ENCODE results near the gene NMNAT2.

The NMNAT2 gene

GRCh38 chr1:183200451-183200850 lies 217.7 kb downstream of the NMNAT2 start:
- H2AFZ ChIP-seq (ENCODE audit: low read depth, low read length), result no peak overlapping the region
- no peaks in the 10 kb centered on the region for H3K4me1 ChIP-seq (ENCODE audit: low read length)
- no peak overlapping the region for H3K4me2 ChIP-seq (ENCODE audit: low read length)
- no peak overlapping the region for H3K4me3 ChIP-seq (ENCODE audit: low read length)
- TF ChIP-seq EZH2phosphoT487 (IDR thresholded peaks at IDR 0.05; ENCODE audit: low read depth) (no peak), CTCF (IDR thresholded peaks at IDR 0.05; ENCODE audit: low read depth, low read length) (no peak)
- no peak overlapping the region for H3K27ac ChIP-seq (ENCODE audit: low read length)
- H3K9me3 ChIP-seq (ENCODE audit: insufficient read depth, low read length), result no peaks in the 10 kb centered on the region
- no peaks in the 10 kb centered on the region for H4K20me1 ChIP-seq (ENCODE audit: insufficient read depth, low read length)
- no peaks in the 10 kb centered on the region for H3K79me2 ChIP-seq (ENCODE audit: low read length)
- H3K9ac ChIP-seq (ENCODE audit: low read length), result no peak overlapping the region
- no peaks in the 10 kb centered on the region for H3K36me3 ChIP-seq (replicated peaks; ENCODE audit: low read depth, low read length)
- H3K27me3 ChIP-seq (ENCODE audit: low read depth, low read length), result peaks cover 27% of the 10 kb centered on the region

GRCh38 chr1:183199304-183199703 lies 218.9 kb downstream of the NMNAT2 start:
- peaks cover 5% of the 10 kb centered on the region; the same call in 1 of the 2 replicates for H3K4me1 ChIP-seq (ENCODE audit: low read length)
- no peaks in the 10 kb centered on the region for H4K20me1 ChIP-seq (ENCODE audit: insufficient read depth, low read length)
- H3K4me3 ChIP-seq (ENCODE audit: low read length), result no peak overlapping the region
- H3K27me3 ChIP-seq (ENCODE audit: low read depth, low read length), result peaks cover 23% of the 10 kb centered on the region
- no peak overlapping the region for H3K9ac ChIP-seq (ENCODE audit: low read length)
- H3K27ac ChIP-seq (ENCODE audit: low read length), result no peak overlapping the region
- H3K9me3 ChIP-seq (ENCODE audit: insufficient read depth, low read length), result no peaks in the 10 kb centered on the region
- no peaks in the 10 kb centered on the region for H3K79me2 ChIP-seq (ENCODE audit: low read length)
- H3K36me3 ChIP-seq (replicated peaks; ENCODE audit: low read depth, low read length), result no peaks in the 10 kb centered on the region
- no peak overlapping the region for H3K4me2 ChIP-seq (ENCODE audit: low read length)
- no peak overlapping the region for H2AFZ ChIP-seq (ENCODE audit: low read depth, low read length)
- no peak for TF ChIP-seq CTCF (IDR thresholded peaks at IDR 0.05; ENCODE audit: low read depth, low read length)
- TF ChIP-seq EZH2phosphoT487 (IDR thresholded peaks at IDR 0.05; ENCODE audit: low read depth), result no peak

GRCh38 chr1:183198463-183198862 lies 219.7 kb downstream of the NMNAT2 start:
- Histone ChIP-seq H3K9me3 (ENCODE audit: insufficient read depth, low read length) (no peaks in the 10 kb centered on the region), H2AFZ (ENCODE audit: low read depth, low read length) (no peak overlapping the region), H3K27me3 (ENCODE audit: low read depth, low read length) (peaks cover 19% of the 10 kb centered on the region), H4K20me1 (ENCODE audit: insufficient read depth, low read length) (no peaks in the 10 kb centered on the region), H3K4me2 (ENCODE audit: low read length) (no peak overlapping the region), H3K4me1 (ENCODE audit: low read length) (peaks cover 5% of the 10 kb centered on the region; the same call in 1 of the 2 replicates), H3K27ac (ENCODE audit: low read length) (no peak overlapping the region), H3K36me3 (replicated peaks; ENCODE audit: low read depth, low read length) (no peaks in the 10 kb centered on the region), H3K79me2 (ENCODE audit: low read length) (no peaks in the 10 kb centered on the region), H3K4me3 (ENCODE audit: low read length) (no peak overlapping the region), H3K9ac (ENCODE audit: low read length) (no peak overlapping the region)
- no peak for TF ChIP-seq CTCF (IDR thresholded peaks at IDR 0.05; ENCODE audit: low read depth, low read length)
- no peak for TF ChIP-seq EZH2phosphoT487 (IDR thresholded peaks at IDR 0.05; ENCODE audit: low read depth)

Data from OCI-LY3 (cell line).